GM21723 (cell line): ENCODE results near the gene CRBN.

Source experiments
- ATAC-seq: cut with Tn5 transposase; IDR thresholded peaks from one replicate; pipeline ENCODE4 v1.9.1; 2021; ENCODE audit warnings: mild to moderate bottlenecking, moderate library complexity; ENCODE audit not compliant: unreplicated experiment

Gene CRBN

GRCh38 chr3:3113042-3113709 lies 66.3 kb downstream of the CRBN start:
- ATAC-seq = no peak

GRCh38 chr3:3110749-3111361 lies 68.6 kb downstream of the CRBN start:
- ATAC-seq = peak; percentile 39

GRCh38 chr3:3110299-3110630 lies 69.2 kb downstream of the CRBN start, which contains the start of gene IL5RA:
IL5RA (minus strand) TSS chr3:3110374; CDS start chr3:3104984, 5,390 bp downstream.
- peak; percentile 42 for ATAC-seq

- ATAC-seq = peak; percentile 90
These were observed 69.8 kb downstream of the CRBN start for GRCh38 chr3:3109407-3110298.

GRCh38 chr3:3107858-3108257 lies 71.6 kb downstream of the CRBN start:
- ATAC-seq = no peak

GRCh38 chr3:3107181-3107580 lies 72.3 kb downstream of the CRBN start:
- ATAC-seq = no peak

GRCh38 chr3:3105815-3106214 lies 73.7 kb downstream of the CRBN start:
- ATAC-seq = no peak

- ATAC-seq = no peak
These were observed 74.2 kb downstream of the CRBN start for GRCh38 chr3:3105246-3105645.

- no peak for ATAC-seq
These were observed 76.7 kb downstream of the CRBN start for GRCh38 chr3:3102751-3103150.

GRCh38 chr3:3101660-3102458 lies 77.6 kb downstream of the CRBN start:
- peak; percentile 74 for ATAC-seq
